ENCODE measurements around the gene BLOC1S2. TPM values are rescaled to one million over a fixed set of nuclear protein-coding genes. Genes with fewer than 3 reads are reported as not detected.
"Not testable (repeated sequence)": the region's sequence is repeated elsewhere in the genome, so short reads cannot be mapped to it uniquely, and the experiment has no call there.

Gene BLOC1S2
- total RNA-seq, 1 donor from 2014 or later: 70.5 TPM

DNA sequence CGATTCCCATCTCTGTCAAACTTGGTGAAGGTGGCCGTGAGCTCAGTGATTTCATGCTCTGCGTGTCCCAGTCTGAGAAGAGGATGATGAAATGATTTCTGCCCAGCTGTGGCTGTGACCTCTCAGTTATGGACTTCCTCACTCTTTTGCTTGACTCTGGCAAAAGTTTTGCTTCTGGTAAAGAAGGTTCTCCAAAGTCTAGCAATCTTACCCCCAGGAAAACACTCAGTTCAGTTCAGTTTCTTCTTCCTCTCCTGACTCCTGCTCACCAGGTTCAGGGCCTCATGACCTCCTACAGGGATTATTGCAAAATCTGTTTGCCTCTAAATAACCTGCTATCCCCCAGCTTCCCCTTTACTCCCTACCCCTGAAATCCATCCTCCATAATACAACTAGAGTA, 4.9 kb upstream of the BLOC1S2 start:
- no peak for DNase-seq (ENCODE audit: low read depth)

DNA sequence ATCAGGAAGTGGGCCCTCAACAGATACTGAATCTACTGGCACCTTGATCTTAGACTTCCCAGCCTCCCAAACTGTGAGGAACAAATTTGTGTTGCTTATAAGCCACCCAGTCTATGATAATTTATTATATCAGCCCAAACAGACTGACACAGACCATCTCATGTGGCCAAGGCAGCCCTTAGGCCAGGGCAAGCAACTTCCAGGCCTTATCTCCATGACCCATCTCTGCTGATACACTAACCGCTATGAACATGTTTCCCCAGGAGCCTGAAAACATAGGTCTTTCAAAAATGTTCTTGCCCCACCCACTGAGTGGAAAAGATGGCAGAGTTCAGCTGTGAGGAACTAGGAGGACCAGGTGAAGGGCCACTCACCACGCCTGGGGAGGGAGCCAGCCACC, 3.2 kb upstream of the BLOC1S2 start:
- no peak for DNase-seq (ENCODE audit: low read depth)

DNA sequence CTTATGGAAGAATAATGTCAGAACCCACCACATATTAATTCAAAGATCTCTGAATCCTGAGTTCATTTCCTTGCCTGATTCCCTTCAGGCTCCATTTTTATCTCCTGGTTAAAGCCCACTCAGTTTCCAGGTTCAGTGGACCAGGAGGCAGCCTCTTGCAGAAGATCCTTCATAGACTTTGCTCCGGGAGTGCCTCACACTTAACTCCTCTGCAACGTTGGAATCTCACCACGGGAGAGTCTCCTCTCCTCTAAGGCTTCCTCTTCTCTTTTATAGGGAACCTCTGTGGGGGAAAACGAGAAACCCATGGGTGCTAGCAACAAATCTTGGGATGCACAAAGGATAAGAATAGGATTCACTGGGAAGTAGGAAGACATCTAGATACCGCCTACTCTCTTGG, 1.7 kb upstream of the BLOC1S2 start:
- no peak for DNase-seq (ENCODE audit: low read depth)

DNA sequence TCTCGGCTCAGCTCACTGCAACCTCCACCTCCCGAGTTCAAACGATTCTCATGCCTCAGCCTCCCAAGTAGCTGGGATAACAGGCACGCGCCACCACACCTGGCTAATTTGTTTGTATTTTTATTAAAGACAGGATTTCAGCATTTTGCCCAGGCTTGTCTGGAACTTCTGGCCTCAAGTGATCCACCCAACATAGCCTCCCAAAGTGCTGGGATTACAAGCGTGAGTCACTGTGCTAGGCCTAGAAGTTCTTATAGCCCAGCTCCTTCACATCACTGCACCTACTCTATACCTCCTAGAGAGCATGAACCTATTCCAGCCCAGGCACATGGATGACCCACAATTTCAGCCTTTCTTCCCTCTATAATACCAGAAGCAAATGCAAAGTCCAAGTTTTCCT, 1.3 kb upstream of the BLOC1S2 start:
- no peak for DNase-seq (ENCODE audit: low read depth)

DNA sequence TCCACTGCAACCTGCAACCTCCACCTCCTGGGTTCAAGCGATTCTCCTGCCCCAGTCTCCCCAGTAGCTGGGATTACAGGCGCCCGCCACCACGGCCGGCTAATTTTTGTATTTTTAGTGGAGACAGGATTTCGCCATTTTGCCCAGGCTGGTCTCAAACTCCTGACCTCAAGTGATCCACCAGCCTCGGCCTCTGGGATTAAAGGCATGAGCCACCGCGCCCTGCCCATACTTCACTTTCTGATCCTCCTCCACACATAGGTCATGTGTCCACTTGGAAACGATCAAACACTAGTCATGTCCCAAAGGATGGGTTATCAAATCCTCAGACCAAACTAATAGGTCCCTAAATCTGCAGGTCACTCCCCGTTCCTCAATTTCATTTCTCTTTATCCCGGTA, 1.2 kb downstream of the BLOC1S2 start:
- DNase-seq (ENCODE audit: low read depth): peak; percentile 36

DNA sequence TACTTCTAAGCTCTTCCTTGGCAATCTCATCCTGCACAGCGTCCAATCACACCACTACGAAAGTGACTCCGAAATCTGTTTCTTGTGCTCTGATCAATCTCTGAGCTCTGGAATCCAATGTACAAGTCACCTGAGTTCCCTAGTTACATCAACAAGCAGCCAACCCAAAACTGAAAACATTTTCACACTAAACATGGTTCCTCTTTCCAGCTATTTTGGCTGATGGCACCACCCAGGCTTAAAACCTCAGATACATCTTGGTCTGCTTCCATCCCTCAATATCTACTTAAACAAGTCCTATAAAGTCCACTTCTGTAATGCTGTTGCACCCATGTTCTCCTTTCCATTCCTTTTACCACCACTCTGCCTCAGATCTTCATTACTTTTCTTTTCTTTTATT, 3.6 kb downstream of the BLOC1S2 start:
- no peak for DNase-seq (ENCODE audit: low read depth)

DNA sequence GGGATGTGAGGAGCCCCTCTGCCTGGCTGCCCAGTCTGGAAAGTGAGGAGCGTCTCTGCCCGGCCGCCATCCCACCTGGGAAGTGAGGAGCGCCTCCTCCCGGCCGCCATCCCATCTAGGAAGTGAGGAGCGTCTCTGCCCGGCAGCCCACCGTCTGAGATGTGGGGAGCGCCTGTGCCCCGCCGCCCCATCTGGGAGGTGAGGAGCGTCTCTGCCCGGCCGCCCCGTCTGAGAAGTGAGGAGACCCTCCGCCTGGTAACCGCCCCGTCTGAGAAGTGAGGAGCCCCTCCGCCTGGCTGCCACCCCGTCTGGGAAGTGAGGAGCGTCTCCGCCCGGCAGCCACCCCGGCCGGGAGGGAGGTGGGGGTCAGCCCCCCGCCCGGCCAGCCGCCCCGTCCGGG, 9.5 kb downstream of the BLOC1S2 start:
- DNase-seq (ENCODE audit: low read depth): not testable (repeated sequence)

DNA sequence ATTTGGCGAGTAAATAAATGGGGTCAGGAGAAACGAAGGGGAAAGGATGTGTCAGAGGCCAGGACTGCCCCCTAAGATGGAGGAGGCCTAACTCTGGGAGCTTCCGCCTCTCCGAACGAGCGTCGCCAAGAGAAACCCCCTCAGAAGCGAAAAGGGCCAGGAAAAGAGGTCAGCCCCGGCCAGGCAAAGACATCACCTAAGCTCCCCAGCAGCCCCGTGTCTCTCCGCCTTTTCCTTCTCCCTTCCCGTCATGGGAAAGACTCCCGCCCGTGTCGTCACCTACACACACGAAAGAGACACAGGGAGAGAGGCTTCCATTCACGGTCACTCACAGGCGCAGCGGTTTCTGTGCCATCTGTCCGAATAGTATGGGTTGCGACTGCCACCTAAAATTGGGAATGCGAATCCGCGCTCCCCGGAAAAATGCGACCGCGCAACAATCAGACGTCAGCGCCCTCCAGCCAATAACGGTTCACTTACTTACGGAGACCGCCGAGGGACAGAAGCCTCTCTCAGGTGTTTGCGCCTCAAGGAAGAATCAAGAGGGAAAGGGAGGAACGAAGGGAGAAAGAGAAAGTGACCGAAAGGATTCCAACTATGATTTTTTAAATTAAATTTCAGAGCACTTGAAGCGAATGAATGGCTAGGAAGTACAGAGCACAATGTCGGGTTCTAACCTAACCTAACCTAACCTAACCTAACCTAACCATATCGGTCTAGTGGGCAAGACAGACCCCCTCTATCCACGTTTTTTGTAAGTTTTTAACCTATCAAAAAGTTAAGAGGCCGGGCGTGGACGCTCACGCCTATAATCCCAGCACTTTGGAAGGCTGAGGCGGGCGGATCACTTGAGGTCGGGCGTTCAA, 19.0 kb downstream of the BLOC1S2 start, which contains the start of gene CWF19L1:
TSS of gene CWF19L1 (minus strand) at position 400 of the 866 bp plus-strand sequence. CDS start at position 355, 45 bp downstream.
- DNase-seq (ENCODE audit: low read depth): peak; percentile 90

DNA sequence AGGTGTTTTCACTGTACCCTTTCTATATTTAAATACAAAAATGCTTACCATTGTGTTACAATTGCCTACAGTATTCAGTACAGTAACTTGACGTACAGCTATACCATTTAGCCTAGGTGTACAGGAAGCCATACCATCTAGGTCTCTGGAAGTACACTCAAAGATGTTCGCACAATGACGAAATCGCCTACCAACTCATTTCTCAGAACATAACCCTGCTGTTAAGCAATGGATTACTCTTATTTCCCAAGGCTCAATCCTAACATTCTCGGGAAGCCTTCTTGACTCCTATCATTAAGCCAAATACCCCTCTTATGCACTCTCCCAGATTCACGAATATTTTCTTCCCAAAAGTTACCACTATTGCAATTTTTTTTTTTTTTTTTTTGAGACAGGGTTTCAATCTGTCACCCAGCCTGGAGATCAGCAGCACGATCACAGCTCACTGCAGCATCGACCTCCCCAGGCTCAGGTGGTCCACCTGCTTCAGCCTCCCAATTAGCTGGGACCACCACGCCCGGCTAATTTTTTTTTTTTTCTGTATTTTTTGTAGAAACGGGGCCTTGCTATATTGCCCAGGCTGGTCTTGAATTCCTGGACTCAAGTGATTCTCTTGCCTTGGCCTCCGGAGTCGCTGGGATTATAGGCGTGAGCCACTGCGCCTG, 20.5 kb downstream of the BLOC1S2 start:
- DNase-seq (ENCODE audit: low read depth): no peak

DNA sequence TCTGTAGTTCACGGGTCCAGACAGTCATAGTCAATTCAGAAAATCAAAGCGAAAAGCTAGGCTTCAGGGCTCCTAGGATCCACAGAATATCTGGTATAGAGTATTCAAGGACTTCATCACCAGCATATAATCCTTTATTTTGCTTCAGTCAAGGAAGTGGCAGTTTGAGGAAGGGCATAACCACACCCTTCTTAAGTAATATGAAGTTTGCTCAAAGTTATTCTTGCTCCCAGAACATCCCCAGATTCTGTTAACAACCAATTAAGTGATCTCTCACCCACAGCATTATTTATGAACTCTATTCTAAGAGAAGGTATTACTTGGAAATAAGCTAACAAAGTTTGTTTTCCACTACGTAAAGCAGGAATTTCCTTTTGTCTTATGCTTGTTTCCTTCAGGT, 32.3 kb downstream of the BLOC1S2 start:
- no peak for DNase-seq (ENCODE audit: low read depth)

DNA sequence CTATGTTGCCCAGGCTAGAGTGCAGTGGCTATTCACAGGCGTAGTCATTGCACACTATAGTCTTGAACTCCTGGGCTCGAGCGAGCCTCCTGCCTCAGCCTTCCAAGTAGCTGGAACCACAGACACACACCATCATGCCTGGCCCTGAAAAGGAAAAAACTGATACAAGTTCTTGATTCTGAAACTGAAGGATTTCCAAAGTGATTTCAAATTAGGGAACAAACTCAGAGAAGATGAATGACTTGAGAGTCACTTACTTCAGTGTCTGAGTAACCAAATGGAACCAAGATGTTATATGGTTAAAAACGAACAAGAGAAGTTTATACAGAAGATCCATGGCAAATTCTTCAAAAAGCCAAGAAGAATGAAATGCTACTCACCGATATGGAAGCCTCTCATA, 33.4 kb downstream of the BLOC1S2 start:
- DNase-seq (ENCODE audit: low read depth): no peak

DNA sequence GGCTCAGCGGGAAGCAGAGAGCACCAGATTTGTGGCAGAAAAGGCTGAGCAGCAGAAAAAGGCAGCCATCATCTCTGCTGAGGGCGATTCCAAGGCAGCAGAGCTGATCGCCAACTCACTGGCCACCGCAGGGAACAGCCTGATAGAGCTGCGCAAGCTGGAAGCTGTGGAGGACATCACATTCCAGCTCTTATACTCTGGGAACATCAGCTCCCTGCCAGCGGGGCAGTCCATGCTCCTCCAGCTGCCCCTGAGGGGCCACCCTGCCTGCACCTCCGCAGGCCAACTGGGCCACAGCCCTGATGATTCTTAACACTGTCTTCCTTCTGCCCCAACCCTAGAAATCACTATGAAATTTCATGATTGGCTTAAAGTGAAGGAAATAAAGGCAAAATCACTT, 37.7 kb downstream of the BLOC1S2 start:
- no peak for DNase-seq (ENCODE audit: low read depth)

DNA sequence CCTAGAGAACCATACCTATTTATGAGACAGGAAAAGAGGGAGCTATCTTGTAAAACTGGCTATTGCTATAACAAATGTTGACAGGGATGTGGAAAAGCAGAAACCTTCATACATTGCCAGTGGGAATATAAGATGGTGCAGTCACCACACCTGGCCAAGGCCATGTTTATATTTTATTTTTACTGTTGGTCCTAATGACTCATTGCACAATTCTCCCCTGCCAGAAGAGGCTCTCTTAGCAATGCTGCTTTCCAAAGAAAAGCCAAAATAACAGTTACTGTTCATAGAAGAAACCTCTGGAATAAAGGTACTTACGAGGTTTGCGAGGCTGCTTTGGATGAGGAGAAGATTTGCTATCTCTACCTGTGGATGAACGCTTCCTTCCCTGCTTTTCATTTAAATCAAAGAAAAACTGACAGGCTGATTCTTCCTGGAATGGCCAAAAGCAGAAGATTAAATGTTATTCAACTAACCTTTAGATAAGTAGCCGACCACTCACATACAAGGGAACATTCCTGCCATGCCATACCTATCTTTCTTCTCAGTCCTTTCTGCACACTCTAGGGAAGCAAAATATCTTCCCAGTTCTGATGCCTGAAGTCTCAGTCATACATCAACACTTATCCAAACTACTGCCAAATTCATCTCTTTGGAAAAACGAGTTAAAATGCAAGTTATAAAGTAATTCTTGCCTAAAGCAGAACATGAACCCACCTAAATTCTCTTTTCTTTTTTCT, 40.8 kb downstream of the BLOC1S2 start:
- no peak for DNase-seq (ENCODE audit: low read depth)

DNA sequence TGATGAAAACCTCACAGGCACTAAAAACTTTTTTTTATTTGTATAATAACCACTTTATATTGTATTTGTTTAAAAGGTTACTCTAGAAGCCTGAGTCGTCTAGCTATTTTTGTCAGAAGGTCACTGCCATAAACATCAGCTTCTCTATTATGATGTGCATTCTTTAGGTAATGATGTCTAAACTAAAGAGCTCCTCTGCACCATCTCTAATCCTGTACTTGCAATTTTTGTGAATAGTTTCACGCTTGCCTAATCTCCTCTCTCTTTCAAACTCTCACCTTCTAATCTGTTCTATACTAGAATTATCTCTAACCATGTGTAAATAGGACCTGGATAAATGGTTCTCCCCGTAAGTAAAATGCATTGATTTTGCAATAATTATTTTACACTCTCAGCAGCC, 46.6 kb downstream of the BLOC1S2 start:
- DNase-seq (ENCODE audit: low read depth): no peak

DNA sequence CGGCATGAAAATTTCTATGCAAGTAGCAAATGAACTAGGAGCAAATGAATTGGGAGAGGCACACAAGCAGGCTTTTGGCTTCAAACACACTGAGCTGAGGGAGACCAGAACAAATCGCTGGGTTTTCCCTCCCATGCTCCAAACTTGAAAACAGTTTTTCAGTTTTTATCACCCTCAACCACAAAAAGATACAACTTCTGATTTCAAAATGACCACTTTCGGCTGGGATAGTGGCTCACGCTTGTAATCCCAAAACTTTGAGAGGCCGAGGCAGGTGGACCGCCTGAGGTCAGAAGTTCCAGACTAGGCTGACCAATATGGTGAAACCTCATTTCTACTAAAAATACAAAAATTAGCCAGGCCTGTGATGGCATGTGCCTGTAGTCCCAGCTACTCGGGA, 48.1 kb downstream of the BLOC1S2 start:
- no peak for DNase-seq (ENCODE audit: low read depth)

DNA sequence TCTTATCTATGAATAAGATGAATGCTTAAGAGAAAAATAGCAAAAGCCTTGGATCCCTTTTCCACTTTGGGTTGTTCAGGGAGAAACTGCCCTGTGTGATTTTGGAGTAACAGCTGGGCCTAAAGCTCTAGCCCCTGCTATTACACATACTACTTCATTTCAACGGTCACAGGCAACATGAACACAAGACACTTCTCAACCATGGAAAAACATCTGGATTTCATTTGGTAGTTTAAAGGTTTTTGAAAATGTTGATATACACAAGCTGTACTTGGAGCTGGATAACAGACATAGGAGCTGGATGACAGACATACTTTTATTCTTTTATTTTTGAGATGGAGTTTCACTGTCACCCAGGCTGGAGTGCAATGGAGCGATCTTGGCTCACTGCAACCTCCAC, 54.4 kb downstream of the BLOC1S2 start:
- DNase-seq (ENCODE audit: low read depth): no peak

DNA sequence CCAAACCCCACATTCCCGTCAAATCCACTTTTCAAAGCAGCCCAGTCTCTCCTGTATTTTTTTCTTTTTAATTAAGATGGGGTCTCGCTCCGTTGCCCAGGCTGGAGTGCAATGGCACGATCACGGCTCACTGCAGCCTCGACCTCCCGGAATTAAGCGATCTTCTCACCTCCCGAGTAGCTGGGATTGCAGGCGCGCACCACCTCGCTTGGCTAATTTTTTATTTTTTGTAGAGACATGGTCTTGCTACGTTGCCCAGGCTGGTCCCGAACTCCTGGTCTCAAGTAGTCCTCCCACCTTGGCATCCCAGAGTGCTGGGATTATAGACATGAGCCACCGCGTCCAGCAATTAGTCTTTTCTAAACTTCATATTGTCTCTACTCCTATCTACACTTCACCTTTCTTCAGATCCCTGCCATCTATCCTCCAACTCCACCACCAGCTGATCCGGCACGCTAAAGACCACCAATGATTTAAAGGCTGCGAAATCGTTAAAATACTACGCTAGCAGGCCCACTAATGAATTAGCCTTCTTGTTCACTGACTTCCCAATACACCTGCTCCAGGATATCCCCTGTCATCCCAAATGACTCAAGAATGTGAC, 56.6 kb downstream of the BLOC1S2 start:
- DNase-seq (ENCODE audit: low read depth): peak; percentile 3

DNA sequence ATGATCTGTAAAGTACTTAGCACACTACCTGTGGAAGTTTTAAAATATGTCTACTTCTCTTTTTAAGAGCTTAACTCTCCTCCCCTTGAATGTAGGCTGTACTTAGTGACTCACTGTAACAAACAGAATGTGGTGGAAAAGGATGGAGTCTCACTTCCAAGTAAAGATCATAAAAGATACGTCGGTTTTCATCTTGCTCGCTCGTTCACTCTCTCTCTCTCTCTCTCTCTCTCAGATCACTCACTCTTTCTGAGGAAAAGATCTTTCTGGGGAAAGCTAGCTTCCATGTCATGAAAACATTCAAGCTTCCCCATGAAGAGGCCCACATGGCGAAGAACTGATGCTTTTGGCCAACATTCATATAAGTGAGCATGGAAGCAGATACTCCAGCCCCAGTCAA, 62.6 kb downstream of the BLOC1S2 start:
- no peak for DNase-seq (ENCODE audit: low read depth)
